ENCODE measurements around the gene SLC2A9. TPM values are rescaled to one million over a fixed set of nuclear protein-coding genes. Genes with fewer than 3 reads are reported as not detected.

The SLC2A9 gene
- total RNA-seq, 1 donor from 2014 or later = 3.6 TPM

DNA sequence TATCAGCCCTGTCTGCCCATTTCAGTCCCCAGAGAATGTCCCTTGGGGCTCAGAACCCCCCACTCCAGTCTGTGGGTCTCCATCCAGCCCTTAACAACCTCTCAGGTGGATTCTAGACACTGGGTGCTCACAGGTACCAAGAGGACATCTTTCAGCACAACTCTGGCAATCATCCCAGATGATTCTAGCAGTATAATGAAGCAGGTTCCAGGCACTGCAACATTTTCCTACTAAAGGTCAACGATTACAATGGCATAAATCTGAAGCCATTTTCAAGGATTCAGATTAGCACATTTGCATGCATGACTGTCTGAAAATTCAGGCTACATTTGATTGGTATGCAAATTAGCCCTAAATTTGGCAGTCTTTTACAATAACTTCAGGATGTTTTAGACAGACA lies 10.0 kb downstream of the SLC2A9 start:
- DNase-seq (ENCODE audit: low read depth) = no peak
- H3K36me3 ChIP-seq (ENCODE audit: control insufficient read depth, insufficient read depth, low read length) = no peaks in the 10 kb centered on the region
- no peak overlapping the region for H3K4me3 ChIP-seq (ENCODE audit: low read depth, low read length)
- TF ChIP-seq, protein P1, sequence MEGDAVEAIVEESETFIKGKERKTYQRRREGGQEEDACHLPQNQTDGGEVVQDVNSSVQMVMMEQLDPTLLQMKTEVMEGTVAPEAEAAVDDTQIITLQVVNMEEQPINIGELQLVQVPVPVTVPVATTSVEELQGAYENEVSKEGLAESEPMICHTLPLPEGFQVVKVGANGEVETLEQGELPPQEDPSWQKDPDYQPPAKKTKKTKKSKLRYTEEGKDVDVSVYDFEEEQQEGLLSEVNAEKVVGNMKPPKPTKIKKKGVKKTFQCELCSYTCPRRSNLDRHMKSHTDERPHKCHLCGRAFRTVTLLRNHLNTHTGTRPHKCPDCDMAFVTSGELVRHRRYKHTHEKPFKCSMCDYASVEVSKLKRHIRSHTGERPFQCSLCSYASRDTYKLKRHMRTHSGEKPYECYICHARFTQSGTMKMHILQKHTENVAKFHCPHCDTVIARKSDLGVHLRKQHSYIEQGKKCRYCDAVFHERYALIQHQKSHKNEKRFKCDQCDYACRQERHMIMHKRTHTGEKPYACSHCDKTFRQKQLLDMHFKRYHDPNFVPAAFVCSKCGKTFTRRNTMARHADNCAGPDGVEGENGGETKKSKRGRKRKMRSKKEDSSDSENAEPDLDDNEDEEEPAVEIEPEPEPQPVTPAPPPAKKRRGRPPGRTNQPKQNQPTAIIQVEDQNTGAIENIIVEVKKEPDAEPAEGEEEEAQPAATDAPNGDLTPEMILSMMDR (IDR thresholded peaks at IDR 0.05; ENCODE audit: insufficient read depth, low read length, poor library complexity, severe bottlenecking) = no peak
- H3K27me3 ChIP-seq (ENCODE audit: control insufficient read depth, insufficient read depth, low read length) = no peaks in the 10 kb centered on the region

- H3K4me3 ChIP-seq (ENCODE audit: low read depth, low read length) = no peak overlapping the region
- DNase-seq (ENCODE audit: low read depth) = no peak
- TF ChIP-seq, protein P1 (IDR thresholded peaks at IDR 0.05; ENCODE audit: insufficient read depth, low read length, poor library complexity, severe bottlenecking) = no peak
- no peaks in the 10 kb centered on the region for H3K27me3 ChIP-seq (ENCODE audit: control insufficient read depth, insufficient read depth, low read length)
- no peaks in the 10 kb centered on the region for H3K36me3 ChIP-seq (ENCODE audit: control insufficient read depth, insufficient read depth, low read length)
Measured at GRCh38 chr4:10009861-10010500, 11.3 kb downstream of the SLC2A9 start.

DNA sequence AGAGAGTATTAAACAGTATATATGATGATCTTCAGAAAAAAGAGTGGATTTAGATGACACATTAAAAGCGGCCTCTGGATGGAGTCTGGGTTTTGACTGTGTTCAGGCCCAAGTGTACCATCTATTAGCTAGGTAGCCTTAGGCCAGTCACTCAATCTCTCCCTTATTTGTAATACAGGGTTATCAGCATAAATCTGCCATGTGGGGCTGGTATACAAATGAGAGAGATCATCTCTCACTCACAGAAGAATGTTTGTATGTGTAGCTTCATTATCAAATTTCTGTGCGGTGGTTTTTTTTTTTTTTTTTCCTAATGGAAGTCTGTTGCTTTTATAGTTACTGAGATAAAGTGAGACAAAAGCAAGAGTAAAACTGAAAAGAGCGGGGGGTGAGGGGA lies 12.7 kb downstream of the SLC2A9 start:
- no peaks in the 10 kb centered on the region for H3K27me3 ChIP-seq (ENCODE audit: control insufficient read depth, insufficient read depth, low read length)
- H3K4me3 ChIP-seq (ENCODE audit: low read depth, low read length) = no peak overlapping the region
- no peaks in the 10 kb centered on the region for H3K36me3 ChIP-seq (ENCODE audit: control insufficient read depth, insufficient read depth, low read length)
- DNase-seq (ENCODE audit: low read depth) = no peak
- TF ChIP-seq, protein P1 (IDR thresholded peaks at IDR 0.05; ENCODE audit: insufficient read depth, low read length, poor library complexity, severe bottlenecking) = no peak

GRCh38 chr4:10007793-10008608 lies 13.3 kb downstream of the SLC2A9 start:
- Histone ChIP-seq H3K4me3 (ENCODE audit: low read depth, low read length) (no peak overlapping the region), H3K36me3 (ENCODE audit: control insufficient read depth, insufficient read depth, low read length) (no peaks in the 10 kb centered on the region), H3K27me3 (ENCODE audit: control insufficient read depth, insufficient read depth, low read length) (no peaks in the 10 kb centered on the region)
- DNase-seq (ENCODE audit: low read depth) = no peak
- TF ChIP-seq, protein P1 (IDR thresholded peaks at IDR 0.05; ENCODE audit: insufficient read depth, low read length, poor library complexity, severe bottlenecking) = no peak

DNA sequence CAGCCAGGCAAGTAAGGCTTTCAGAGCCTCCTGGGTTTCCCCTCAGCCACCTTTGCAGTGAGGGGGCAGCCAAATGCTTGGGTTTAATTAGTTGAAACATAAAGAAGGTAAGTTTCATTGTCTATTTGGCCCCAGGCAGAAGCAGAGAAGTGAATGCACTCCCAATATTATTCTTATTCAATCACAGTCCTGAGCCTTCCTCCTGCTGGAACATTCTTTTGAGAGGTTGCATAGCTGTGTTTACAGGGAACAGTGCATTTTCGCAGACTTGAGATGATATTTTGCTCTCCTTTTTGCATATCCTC lies 13.9 kb downstream of the SLC2A9 start:
- no peak for DNase-seq (ENCODE audit: low read depth)
- no peaks in the 10 kb centered on the region for H3K27me3 ChIP-seq (ENCODE audit: control insufficient read depth, insufficient read depth, low read length)
- H3K36me3 ChIP-seq (ENCODE audit: control insufficient read depth, insufficient read depth, low read length) = no peaks in the 10 kb centered on the region
- TF ChIP-seq, protein P1 (IDR thresholded peaks at IDR 0.05; ENCODE audit: insufficient read depth, low read length, poor library complexity, severe bottlenecking) = no peak
- no peak overlapping the region for H3K4me3 ChIP-seq (ENCODE audit: low read depth, low read length)
